GM18505 (cell line): ENCODE results near the gene GPR31.

Experiments used
- ATAC-seq: cut with Tn5 transposase; IDR thresholded peaks from one replicate; pipeline ENCODE4 v1.9.1; 2021; ENCODE audit not compliant: unreplicated experiment
- POLR2A ChIP-seq: IDR thresholded peaks from 4 replicates; pipeline ENCODE4 v1.6.1; 2011; ENCODE audit warnings: borderline replicate concordance; ENCODE audit not compliant: insufficient read depth, insufficient read length; ENCODE audit errors: extremely low read depth

GPR31 gene

GRCh38 chr6:167146977-167147376 is 10.8 kb downstream of the GPR31 start:
- TF ChIP-seq POLR2A: no peak
- no peak for ATAC-seq

- no peak for TF ChIP-seq POLR2A
- ATAC-seq: no peak
Measured at GRCh38 chr6:167146135-167146534, 11.6 kb downstream of the GPR31 start.

- no peak for ATAC-seq
- TF ChIP-seq POLR2A: no peak
Measured at GRCh38 chr6:167145461-167145860, 12.3 kb downstream of the GPR31 start.

- no peak for ATAC-seq
- TF ChIP-seq POLR2A: no peak
Measured at GRCh38 chr6:167143041-167143440, 14.7 kb downstream of the GPR31 start.

GRCh38 chr6:167142433-167142761 is 15.4 kb downstream of the GPR31 start:
- ATAC-seq: no peak

GRCh38 chr6:167141667-167142432 is 15.9 kb downstream of the GPR31 start:
- peak; percentile 55 for ATAC-seq

More at GRCh38 chr6:167142433-167142761, 15.4 kb downstream of the GPR31 start:
- no peak for TF ChIP-seq POLR2A

GRCh38 chr6:167140589-167141474 is 16.9 kb downstream of the GPR31 start:
- ATAC-seq: peak; percentile 53
- TF ChIP-seq POLR2A: no peak

More at GRCh38 chr6:167141667-167142432, 15.9 kb downstream of the GPR31 start:
- TF ChIP-seq POLR2A: no peak

- ATAC-seq: no peak
- TF ChIP-seq POLR2A: no peak
Measured at GRCh38 chr6:167139761-167140160, 18.0 kb downstream of the GPR31 start.

GRCh38 chr6:167137881-167138280 is 19.9 kb downstream of the GPR31 start:
- TF ChIP-seq POLR2A: no peak
- ATAC-seq: no peak

GRCh38 chr6:167137081-167137480 is 20.7 kb downstream of the GPR31 start:
- no peak for TF ChIP-seq POLR2A
- no peak for ATAC-seq

- TF ChIP-seq POLR2A: no peak
- no peak for ATAC-seq
Measured at GRCh38 chr6:167136376-167136775, 21.4 kb downstream of the GPR31 start.

- TF ChIP-seq POLR2A: no peak
- no peak for ATAC-seq
Measured at GRCh38 chr6:167134448-167135328, 23.1 kb downstream of the GPR31 start.
